GM23338 (cell line): ENCODE measurements around the gene RALBP1. TPM values are rescaled to one million over a fixed set of nuclear protein-coding genes. Genes with fewer than 3 reads are reported as not detected.

ENCODE experiments used
- ATAC-seq: fragments of 200-7000 bp; cut with Tn5 transposase; 3 replicates; pipeline ENCODE4 v1.9.1; 2020
- DNase-seq: peaks from one replicate; pipeline ENCODE4 v3.0.0-alpha.2; 2015; ENCODE audit warnings: low spot score
- H2AFZ ChIP-seq: fragments of 200-600 bp; sonication (generic); 2 replicates; pipeline ENCODE4 v1.8.0; 2016; ENCODE audit warnings: antibody characterized with exemption, mild to moderate bottlenecking, moderate library complexity
- H3F3A ChIP-seq: fragments of 200-600 bp; sonication (generic); replicated peaks from 2 replicates; pipeline ENCODE4 v1.8.0; 2017; ENCODE audit warnings: antibody characterized with exemption, mixed run types, low read depth
- H3K27ac ChIP-seq: fragments of 200-600 bp; sonication (generic); 2 replicates; pipeline ENCODE4 v1.6.1; 2016; ENCODE audit warnings: low read depth
- H3K27me3 ChIP-seq: fragments of 200-600 bp; sonication (generic); 2 replicates; pipeline ENCODE4 v1.8.0; 2016; ENCODE audit warnings: mild to moderate bottlenecking, mixed run types, moderate library complexity; ENCODE audit not compliant: insufficient read depth
- H3K36me3 ChIP-seq: fragments of 200-600 bp; sonication (generic); 2 replicates; pipeline ENCODE4 v1.8.0; 2016; ENCODE audit warnings: mild to moderate bottlenecking; ENCODE audit not compliant: insufficient read depth
- H3K4me1 ChIP-seq: fragments of 200-600 bp; sonication (generic); 2 replicates; pipeline ENCODE4 v1.8.0; 2016; ENCODE audit warnings: mild to moderate bottlenecking, moderate library complexity; ENCODE audit not compliant: insufficient read depth
- H3K4me2 ChIP-seq: fragments of 200-600 bp; sonication (generic); 2 replicates; pipeline ENCODE4 v1.7.1; 2017; ENCODE audit warnings: mixed run types
- H3K4me3 ChIP-seq: fragments of 200-600 bp; sonication (generic); 2 replicates; pipeline ENCODE4 v1.6.1; 2016; ENCODE audit warnings: mixed run types
- H3K79me2 ChIP-seq: fragments of 200-600 bp; sonication (generic); replicated peaks from 2 replicates; pipeline ENCODE4 v1.8.0; 2017; ENCODE audit warnings: mild to moderate bottlenecking; ENCODE audit not compliant: insufficient read depth
- H3K9me2 ChIP-seq: fragments of 200-600 bp; sonication (generic); 2 replicates; pipeline ENCODE4 v1.8.0; 2017; ENCODE audit not compliant: insufficient read depth
- H4K20me1 ChIP-seq: fragments of 200-600 bp; sonication (generic); replicated peaks from 2 replicates; pipeline ENCODE4 v1.8.0; 2017; ENCODE audit warnings: mild to moderate bottlenecking; ENCODE audit not compliant: insufficient read depth
- H3K27ac Mint-ChIP-seq: 2 replicates; pipeline ENCODE4 v1.8.0; 2020; ENCODE audit warnings: inconsistent platforms, mild to moderate bottlenecking, moderate library complexity, mixed read lengths
- H3K27me3 Mint-ChIP-seq: 3 replicates; pipeline ENCODE4 v1.8.0; 2022; ENCODE audit warnings: low read depth, mild to moderate bottlenecking, moderate library complexity, mixed read lengths, inconsistent platforms; ENCODE audit not compliant: insufficient read depth, poor library complexity
- H3K36me3 Mint-ChIP-seq: 3 replicates; pipeline ENCODE4 v1.8.0; 2021; ENCODE audit warnings: low read depth, mild to moderate bottlenecking, inconsistent platforms, moderate library complexity, mixed read lengths
- H3K4me1 Mint-ChIP-seq: 3 replicates; pipeline ENCODE4 v1.8.0; 2020; ENCODE audit warnings: mild to moderate bottlenecking, inconsistent platforms, mixed read lengths
- H3K4me3 Mint-ChIP-seq: 3 replicates; pipeline ENCODE4 v1.8.0; 2021; ENCODE audit warnings: moderate library complexity, mild to moderate bottlenecking, inconsistent platforms, mixed read lengths
- H3K9me3 Mint-ChIP-seq: 3 replicates; pipeline ENCODE4 v1.8.0; 2020; ENCODE audit warnings: moderate library complexity, mild to moderate bottlenecking, inconsistent platforms, mixed read lengths
- CREB1 ChIP-seq: fragments of 250-450 bp; sonication (Bioruptor Pico); IDR thresholded peaks from 2 replicates; pipeline ENCODE4 v1.5.0; 2020; ENCODE audit warnings: low read depth, mild to moderate bottlenecking, moderate library complexity
- ETS1 ChIP-seq: IDR thresholded peaks from 2 replicates; pipeline ENCODE4 v1.6.1; 2016; ENCODE audit warnings: antibody characterized with exemption
- EZH2 ChIP-seq: fragments of 200-600 bp; sonication (generic); IDR thresholded peaks from one replicate; pipeline ENCODE4 v1.8.0; 2017; ENCODE audit warnings: antibody characterized with exemption, mild to moderate bottlenecking, low read depth; ENCODE audit not compliant: unreplicated experiment
- JUNB ChIP-seq: IDR thresholded peaks from one replicate; pipeline ENCODE4 v1.6.1; 2016; ENCODE audit warnings: antibody characterized with exemption; ENCODE audit not compliant: unreplicated experiment
- NANOG ChIP-seq: IDR thresholded peaks from 2 replicates; pipeline ENCODE4 v1.6.1; 2016; ENCODE audit warnings: antibody characterized with exemption, borderline replicate concordance
- POLR2AphosphoS5 ChIP-seq: IDR thresholded peaks from 2 replicates; pipeline ENCODE4 v1.6.1; 2016; ENCODE audit warnings: antibody characterized with exemption, low read depth
- STAT1 ChIP-seq: IDR thresholded peaks from one replicate; pipeline ENCODE4 v1.6.1; 2016; ENCODE audit warnings: antibody characterized with exemption; ENCODE audit not compliant: unreplicated experiment
- ZNF114 ChIP-seq: fragments of 250-450 bp; sonication (Bioruptor Pico); IDR thresholded peaks from 2 replicates; pipeline ENCODE4 v1.5.0; 2020; ENCODE audit warnings: mild to moderate bottlenecking, moderate library complexity
- ZNF331 ChIP-seq: fragments of 250-450 bp; sonication (Bioruptor Pico); IDR thresholded peaks from 2 replicates; pipeline ENCODE4 v1.5.0; 2020; ENCODE audit warnings: low read depth, mild to moderate bottlenecking, moderate library complexity
- ZNF462 ChIP-seq: fragments of 250-450 bp; sonication (Bioruptor Pico); IDR thresholded peaks from 2 replicates; pipeline ENCODE4 v1.5.0; 2020; ENCODE audit warnings: mild to moderate bottlenecking, moderate library complexity
- polyA plus RNA-seq: library from polyadenylated mRNA; unstranded; fragments of >200 nt; fragmentation: Nextera tagmentation; extraction: Ambion mirVana; gene quantifications from 2 replicates; pipeline ENCODE4 v1.2.1, GENCODE V29; 2016
- total RNA-seq: library from RNA; depleted of rRNA; stranded (reverse); fragments of >200 nt; shearing (Covaris generic); gene quantifications from 2 replicates; pipeline ENCODE4 v1.2.3, GENCODE V29; 2014
- TF ChIP-seq, protein P1 (sequence below), 2 experiments: fragments of 200-600 bp in 1 of 2; sonication (generic) in 1 of 2; conservative IDR thresholded peaks; 2 replicates each; pipeline versions ENCODE4 v1.5.1 to v1.6.1; 2016 to 2017; ENCODE audit warnings: antibody characterized with exemption in 2 of 2, low read depth in 2 of 2, mild to moderate bottlenecking in 2 of 2, moderate library complexity in 1 of 2
- TF ChIP-seq, protein P2 (sequence below): IDR thresholded peaks from one replicate; pipeline ENCODE4 v1.6.1; 2018; ENCODE audit warnings: antibody characterized with exemption; ENCODE audit not compliant: unreplicated experiment

The RALBP1 gene
- total and polyA plus RNA-seq, 2 experiments from 2014 or later = 80.9 to 103 TPM

GRCh38 chr18:9441061-9441460 is 34.3 kb upstream of the RALBP1 start:
- Mint-ChIP-seq H3K27ac (no peak overlapping the region), H3K27me3 (peaks cover 3% of the 10 kb centered on the region), H3K4me1 (peaks cover 2% of the 10 kb centered on the region; the same call in 2 of the 3 replicates), H3K9me3 (peaks cover under 1% of the 10 kb centered on the region; the same call in 1 of the 3 replicates), H3K4me3 (no peak overlapping the region), H3K36me3 (no peaks in the 10 kb centered on the region)
- H3K79me2 ChIP-seq = no peaks in the 10 kb centered on the region
- no peak overlapping the region for H2AFZ ChIP-seq
- TF ChIP-seq CREB1 (CRISPR knock-in tag) (no peak), POLR2AphosphoS5 (no peak), ZNF114 (CRISPR knock-in tag) (no peak), ETS1 (no peak), ZNF331 (CRISPR knock-in tag) (no peak), STAT1 (no peak), EZH2 (no peak), ZNF462 (CRISPR knock-in tag) (no peak), JUNB (no peak), NANOG (no peak)
- TF ChIP-seq, protein P1, sequence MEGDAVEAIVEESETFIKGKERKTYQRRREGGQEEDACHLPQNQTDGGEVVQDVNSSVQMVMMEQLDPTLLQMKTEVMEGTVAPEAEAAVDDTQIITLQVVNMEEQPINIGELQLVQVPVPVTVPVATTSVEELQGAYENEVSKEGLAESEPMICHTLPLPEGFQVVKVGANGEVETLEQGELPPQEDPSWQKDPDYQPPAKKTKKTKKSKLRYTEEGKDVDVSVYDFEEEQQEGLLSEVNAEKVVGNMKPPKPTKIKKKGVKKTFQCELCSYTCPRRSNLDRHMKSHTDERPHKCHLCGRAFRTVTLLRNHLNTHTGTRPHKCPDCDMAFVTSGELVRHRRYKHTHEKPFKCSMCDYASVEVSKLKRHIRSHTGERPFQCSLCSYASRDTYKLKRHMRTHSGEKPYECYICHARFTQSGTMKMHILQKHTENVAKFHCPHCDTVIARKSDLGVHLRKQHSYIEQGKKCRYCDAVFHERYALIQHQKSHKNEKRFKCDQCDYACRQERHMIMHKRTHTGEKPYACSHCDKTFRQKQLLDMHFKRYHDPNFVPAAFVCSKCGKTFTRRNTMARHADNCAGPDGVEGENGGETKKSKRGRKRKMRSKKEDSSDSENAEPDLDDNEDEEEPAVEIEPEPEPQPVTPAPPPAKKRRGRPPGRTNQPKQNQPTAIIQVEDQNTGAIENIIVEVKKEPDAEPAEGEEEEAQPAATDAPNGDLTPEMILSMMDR (conservative IDR thresholded peaks at IDR 0.05; ENCODE audit: low read depth in 2 of 2) = no peak
- TF ChIP-seq, protein P2, sequence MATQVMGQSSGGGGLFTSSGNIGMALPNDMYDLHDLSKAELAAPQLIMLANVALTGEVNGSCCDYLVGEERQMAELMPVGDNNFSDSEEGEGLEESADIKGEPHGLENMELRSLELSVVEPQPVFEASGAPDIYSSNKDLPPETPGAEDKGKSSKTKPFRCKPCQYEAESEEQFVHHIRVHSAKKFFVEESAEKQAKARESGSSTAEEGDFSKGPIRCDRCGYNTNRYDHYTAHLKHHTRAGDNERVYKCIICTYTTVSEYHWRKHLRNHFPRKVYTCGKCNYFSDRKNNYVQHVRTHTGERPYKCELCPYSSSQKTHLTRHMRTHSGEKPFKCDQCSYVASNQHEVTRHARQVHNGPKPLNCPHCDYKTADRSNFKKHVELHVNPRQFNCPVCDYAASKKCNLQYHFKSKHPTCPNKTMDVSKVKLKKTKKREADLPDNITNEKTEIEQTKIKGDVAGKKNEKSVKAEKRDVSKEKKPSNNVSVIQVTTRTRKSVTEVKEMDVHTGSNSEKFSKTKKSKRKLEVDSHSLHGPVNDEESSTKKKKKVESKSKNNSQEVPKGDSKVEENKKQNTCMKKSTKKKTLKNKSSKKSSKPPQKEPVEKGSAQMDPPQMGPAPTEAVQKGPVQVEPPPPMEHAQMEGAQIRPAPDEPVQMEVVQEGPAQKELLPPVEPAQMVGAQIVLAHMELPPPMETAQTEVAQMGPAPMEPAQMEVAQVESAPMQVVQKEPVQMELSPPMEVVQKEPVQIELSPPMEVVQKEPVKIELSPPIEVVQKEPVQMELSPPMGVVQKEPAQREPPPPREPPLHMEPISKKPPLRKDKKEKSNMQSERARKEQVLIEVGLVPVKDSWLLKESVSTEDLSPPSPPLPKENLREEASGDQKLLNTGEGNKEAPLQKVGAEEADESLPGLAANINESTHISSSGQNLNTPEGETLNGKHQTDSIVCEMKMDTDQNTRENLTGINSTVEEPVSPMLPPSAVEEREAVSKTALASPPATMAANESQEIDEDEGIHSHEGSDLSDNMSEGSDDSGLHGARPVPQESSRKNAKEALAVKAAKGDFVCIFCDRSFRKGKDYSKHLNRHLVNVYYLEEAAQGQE = no peak
- DNase-seq (no peak), ATAC-seq (no peak)
- H3K4me2 ChIP-seq = no peak overlapping the region
- H3K36me3 ChIP-seq = no peaks in the 10 kb centered on the region
- no peak overlapping the region for H3K27ac ChIP-seq
- H3K27me3 ChIP-seq = no peaks in the 10 kb centered on the region
- 0 out of 2 replicates have a peak, but pooled peaks cover 4% of the 10 kb centered on the region for H3K4me1 ChIP-seq
- 0 out of 2 replicates have a peak, but pooled peaks cover 2% of the 10 kb centered on the region for H3K9me2 ChIP-seq
- no peak overlapping the region for H3K4me3 ChIP-seq
- H3F3A ChIP-seq = no peaks in the 10 kb centered on the region
- no peaks in the 10 kb centered on the region for H4K20me1 ChIP-seq
